ENCODE data around the gene MMP26. TPM values are rescaled to one million over a fixed set of nuclear protein-coding genes. Genes with fewer than 3 reads are reported as not detected.

Gene MMP26
- total RNA-seq, 1 donor from 2014 or later: not detected

GRCh38 chr11:4665424-4665823 lies 39.2 kb upstream of the MMP26 start:
- no peaks in the 10 kb centered on the region for H3K9me3 ChIP-seq (replicated peaks)
- H3K4me1 ChIP-seq: no peaks in the 10 kb centered on the region
- no peaks in the 10 kb centered on the region for H3K27me3 ChIP-seq (ENCODE audit: low read depth)
- intact Hi-C loops (cut with micrococcal nuclease): no loop called here
- H3K27ac ChIP-seq (replicated peaks): no peak overlapping the region
- no peak overlapping the region for H3K4me3 ChIP-seq
- DNase-seq: no peak
- H3K36me3 ChIP-seq: no peaks in the 10 kb centered on the region
- TF ChIP-seq CTCF (IDR thresholded peaks at IDR 0.05; ENCODE audit: borderline replicate concordance): no peak

- H3K4me1 ChIP-seq: peaks cover 8% of the 10 kb centered on the region
- no peaks in the 10 kb centered on the region for H3K9me3 ChIP-seq (replicated peaks)
- no peak overlapping the region for H3K27ac ChIP-seq (replicated peaks)
- DNase-seq: no peak
- no peak overlapping the region for H3K4me3 ChIP-seq
- intact Hi-C loops (cut with micrococcal nuclease): no loop called here
- no peaks in the 10 kb centered on the region for H3K36me3 ChIP-seq
- TF ChIP-seq CTCF (IDR thresholded peaks at IDR 0.05; ENCODE audit: borderline replicate concordance): no peak
- H3K27me3 ChIP-seq (ENCODE audit: low read depth): no peaks in the 10 kb centered on the region
These were observed 32.8 kb upstream of the MMP26 start for GRCh38 chr11:4671741-4672140.

GRCh38 chr11:4672470-4672869 lies 32.1 kb upstream of the MMP26 start:
- Histone ChIP-seq H3K9me3 (replicated peaks) (no peaks in the 10 kb centered on the region), H3K27ac (replicated peaks) (no peak overlapping the region), H3K27me3 (ENCODE audit: low read depth) (no peaks in the 10 kb centered on the region), H3K4me3 (no peak overlapping the region), H3K36me3 (no peaks in the 10 kb centered on the region), H3K4me1 (peaks cover 8% of the 10 kb centered on the region)
- intact Hi-C loops (cut with micrococcal nuclease): no loop called here
- DNase-seq: no peak
- TF ChIP-seq CTCF (IDR thresholded peaks at IDR 0.05; ENCODE audit: borderline replicate concordance): no peak

GRCh38 chr11:4673781-4674180 lies 30.8 kb upstream of the MMP26 start:
- no peak for DNase-seq
- H3K9me3 ChIP-seq (replicated peaks): no peaks in the 10 kb centered on the region
- H3K27ac ChIP-seq (replicated peaks): no peak overlapping the region
- intact Hi-C loops (cut with micrococcal nuclease): no loop called here
- no peak overlapping the region for H3K4me3 ChIP-seq
- no peaks in the 10 kb centered on the region for H3K27me3 ChIP-seq (ENCODE audit: low read depth)
- TF ChIP-seq CTCF (IDR thresholded peaks at IDR 0.05; ENCODE audit: borderline replicate concordance): no peak
- H3K4me1 ChIP-seq: peaks cover 8% of the 10 kb centered on the region
- H3K36me3 ChIP-seq: no peaks in the 10 kb centered on the region

- no peaks in the 10 kb centered on the region for H3K9me3 ChIP-seq (replicated peaks)
- H3K27me3 ChIP-seq (ENCODE audit: low read depth): no peaks in the 10 kb centered on the region
- no peaks in the 10 kb centered on the region for H3K4me1 ChIP-seq
- no peak overlapping the region for H3K4me3 ChIP-seq
- no peak overlapping the region for H3K27ac ChIP-seq (replicated peaks)
- intact Hi-C loops (cut with micrococcal nuclease): no loop called here
- no peak for TF ChIP-seq CTCF (IDR thresholded peaks at IDR 0.05; ENCODE audit: borderline replicate concordance)
- no peaks in the 10 kb centered on the region for H3K36me3 ChIP-seq
- DNase-seq: no peak
These were observed 26.6 kb upstream of the MMP26 start for GRCh38 chr11:4677948-4678347.

GRCh38 chr11:4680341-4680740 lies 24.2 kb upstream of the MMP26 start:
- H3K4me1 ChIP-seq: no peaks in the 10 kb centered on the region
- H3K27me3 ChIP-seq (ENCODE audit: low read depth): no peaks in the 10 kb centered on the region
- no peak for TF ChIP-seq CTCF (IDR thresholded peaks at IDR 0.05; ENCODE audit: borderline replicate concordance)
- H3K9me3 ChIP-seq (replicated peaks): no peaks in the 10 kb centered on the region
- no peak for DNase-seq
- no peak overlapping the region for H3K27ac ChIP-seq (replicated peaks)
- intact Hi-C loops (cut with micrococcal nuclease): no loop called here
- H3K4me3 ChIP-seq: no peak overlapping the region
- no peaks in the 10 kb centered on the region for H3K36me3 ChIP-seq
